Measurements from ENCODE around the gene SSBP4. TPM values are rescaled to one million over a fixed set of nuclear protein-coding genes. Genes with fewer than 3 reads are reported as not detected.

Gene SSBP4
- total and polyA plus RNA-seq, 2 donors (not counting 3 experiments of a cell fraction or from before 2014, with no cell fraction given), result 89.6 to 151 TPM

DNA sequence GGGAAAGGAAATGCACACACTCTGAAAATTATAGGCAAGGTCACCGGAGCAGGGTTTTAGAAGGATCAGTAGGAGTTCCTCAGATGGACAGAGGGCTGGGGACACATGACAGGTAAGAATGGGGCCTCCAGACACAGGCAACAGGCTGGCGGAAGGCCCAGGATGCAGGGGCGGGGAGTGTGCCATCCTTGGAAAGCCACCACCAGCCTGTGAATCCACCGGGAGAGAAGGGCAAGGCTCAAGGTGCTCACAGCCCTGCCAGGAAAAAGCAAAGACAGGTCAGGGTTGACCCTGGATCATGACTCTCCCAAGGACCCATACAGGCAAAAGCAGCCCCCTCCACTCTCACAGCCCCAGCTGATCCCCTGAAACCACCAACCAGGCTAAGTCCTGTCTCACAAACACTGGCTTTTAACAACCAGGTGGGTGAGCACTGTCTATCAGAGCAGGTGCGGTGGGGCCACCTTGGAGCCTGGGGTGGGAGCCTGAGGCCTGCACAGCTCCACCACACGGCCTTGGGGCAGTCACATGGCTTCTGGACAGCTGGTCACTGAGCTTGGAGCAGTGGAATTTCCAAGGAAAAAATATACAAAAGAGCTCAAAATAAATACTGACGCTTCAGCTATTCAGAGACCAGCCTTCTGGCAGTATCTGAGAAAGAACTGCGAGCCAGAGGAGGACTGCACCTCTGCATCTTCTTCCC, 54.0 kb downstream of the SSBP4 start:
- CTCF ChIA-PET, result interaction anchor here (0.6 to 4.3 kb wide), 4 partner anchors 11 to 79 kb away, joined by 3 to 20 read pairs (median 6); no protein-coding TSS in a partner anchor
- Histone ChIP-seq H4K20me1 (replicated peaks; ENCODE audit: control insufficient read depth, extremely low read depth, insufficient read depth, low read length) (no peaks in the 10 kb centered on the region), H3K9me3 (replicated peaks; ENCODE audit: control insufficient read depth, insufficient read depth, low read length) (no peaks in the 10 kb centered on the region), H3K4me3 (replicated peaks in 1 of 3; ENCODE audit: insufficient read depth in 1 of 3, low read depth in 1 of 3, low read length in 3 of 3) (no peak overlapping the region), H3K4me1 (ENCODE audit: control insufficient read depth, extremely low read depth, insufficient read depth, low read length) (no peaks in the 10 kb centered on the region), H3K9ac (replicated peaks; ENCODE audit: extremely low read depth, insufficient read depth, low read length) (no peak overlapping the region), H3K4me2 (ENCODE audit: insufficient read depth, low read length) (no peak overlapping the region), H3K36me3 (ENCODE audit: control insufficient read depth in 2 of 2, extremely low read depth in 1 of 2, insufficient read depth in 2 of 2, low read length in 2 of 2) (peaks cover 0 to 15% of the 10 kb centered on the region in 2 experiments), H2AFZ (ENCODE audit: low read depth, low read length) (no peak overlapping the region), H3K27me3 (ENCODE audit: control insufficient read depth in 2 of 2, insufficient read depth in 2 of 2, low read length in 2 of 2) (no peaks in the 10 kb centered on the region), H3K27ac (ENCODE audit: insufficient read depth, low read depth, low read length) (no peak overlapping the region), H3K79me2 (ENCODE audit: control insufficient read depth, insufficient read depth, low read length) (peaks cover 21% of the 10 kb centered on the region), H3K9me1 (replicated peaks; ENCODE audit: control insufficient read depth, extremely low read depth, insufficient read depth, low read length) (no peaks in the 10 kb centered on the region)
- POLR2A ChIA-PET, result no interaction called here
- no TSS peak for BruUV-seq (replicated peaks)
- TF ChIP-seq EZH2 (IDR thresholded peaks at IDR 0.05; ENCODE audit: borderline replicate concordance, low read depth, low read length, severe bottlenecking), result no peak
- TF ChIP-seq FOS (IDR thresholded peaks at IDR 0.05; ENCODE audit: borderline replicate concordance, insufficient read depth, low read length), result no peak
- no peak for TF ChIP-seq POLR2A (IDR thresholded peaks at IDR 0.05; ENCODE audit: low read depth, low read length)
- TF ChIP-seq POLR2AphosphoS5 (IDR thresholded peaks at IDR 0.05; ENCODE audit: insufficient read depth, low read depth, low read length), result no peak
- TF ChIP-seq JUN (IDR thresholded peaks at IDR 0.05; ENCODE audit: borderline replicate concordance, insufficient read depth, insufficient read length, low read depth), result no peak
- TF ChIP-seq, protein P1, sequence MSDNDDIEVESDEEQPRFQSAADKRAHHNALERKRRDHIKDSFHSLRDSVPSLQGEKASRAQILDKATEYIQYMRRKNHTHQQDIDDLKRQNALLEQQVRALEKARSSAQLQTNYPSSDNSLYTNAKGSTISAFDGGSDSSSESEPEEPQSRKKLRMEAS (IDR thresholded peaks at IDR 0.05; ENCODE audit: insufficient read depth, insufficient read length), result no peak
- TF ChIP-seq MYC (IDR thresholded peaks at IDR 0.05; ENCODE audit: low read depth, low read length), result no peak
- TF ChIP-seq, protein P2, sequence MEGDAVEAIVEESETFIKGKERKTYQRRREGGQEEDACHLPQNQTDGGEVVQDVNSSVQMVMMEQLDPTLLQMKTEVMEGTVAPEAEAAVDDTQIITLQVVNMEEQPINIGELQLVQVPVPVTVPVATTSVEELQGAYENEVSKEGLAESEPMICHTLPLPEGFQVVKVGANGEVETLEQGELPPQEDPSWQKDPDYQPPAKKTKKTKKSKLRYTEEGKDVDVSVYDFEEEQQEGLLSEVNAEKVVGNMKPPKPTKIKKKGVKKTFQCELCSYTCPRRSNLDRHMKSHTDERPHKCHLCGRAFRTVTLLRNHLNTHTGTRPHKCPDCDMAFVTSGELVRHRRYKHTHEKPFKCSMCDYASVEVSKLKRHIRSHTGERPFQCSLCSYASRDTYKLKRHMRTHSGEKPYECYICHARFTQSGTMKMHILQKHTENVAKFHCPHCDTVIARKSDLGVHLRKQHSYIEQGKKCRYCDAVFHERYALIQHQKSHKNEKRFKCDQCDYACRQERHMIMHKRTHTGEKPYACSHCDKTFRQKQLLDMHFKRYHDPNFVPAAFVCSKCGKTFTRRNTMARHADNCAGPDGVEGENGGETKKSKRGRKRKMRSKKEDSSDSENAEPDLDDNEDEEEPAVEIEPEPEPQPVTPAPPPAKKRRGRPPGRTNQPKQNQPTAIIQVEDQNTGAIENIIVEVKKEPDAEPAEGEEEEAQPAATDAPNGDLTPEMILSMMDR (IDR thresholded peaks at IDR 0.05; ENCODE audit: extremely low read depth in 1 of 2, insufficient read depth in 1 of 2, low read depth in 1 of 2, low read length in 2 of 2), result no peak
- no peak for TF ChIP-seq GATA2 (IDR thresholded peaks at IDR 0.05; ENCODE audit: insufficient read depth, insufficient read length, low read depth, low read length)
- DNase-seq (ENCODE audit: low read depth, low spot score) (no peak), FAIRE-seq (no peak)
- intact Hi-C loops (cut with micrococcal nuclease) (loop anchor here (5.0 kb wide), 1 partner anchor 99 kb away; the partner anchor contains the start of gene UBA52), dilution Hi-C loops (cut with MboI; ENCODE audit: extremely low pct_ligation_motif_present, low sequenced_read_pairs) (no loop called here)
